Measurements from ENCODE around the gene SWI5. TPM values are rescaled to one million over a fixed set of nuclear protein-coding genes. Genes with fewer than 3 reads are reported as not detected.
A peak's percentile ranks its signal among the peaks of the same experiment; 100 is the strongest.

The SWI5 gene
- total and polyA plus RNA-seq, 9 of the 15 experiments (the other 6 are each of a cell fraction or from before 2014, with no cell fraction given), result 62.8 to 133 (median 95.9) TPM

DNA sequence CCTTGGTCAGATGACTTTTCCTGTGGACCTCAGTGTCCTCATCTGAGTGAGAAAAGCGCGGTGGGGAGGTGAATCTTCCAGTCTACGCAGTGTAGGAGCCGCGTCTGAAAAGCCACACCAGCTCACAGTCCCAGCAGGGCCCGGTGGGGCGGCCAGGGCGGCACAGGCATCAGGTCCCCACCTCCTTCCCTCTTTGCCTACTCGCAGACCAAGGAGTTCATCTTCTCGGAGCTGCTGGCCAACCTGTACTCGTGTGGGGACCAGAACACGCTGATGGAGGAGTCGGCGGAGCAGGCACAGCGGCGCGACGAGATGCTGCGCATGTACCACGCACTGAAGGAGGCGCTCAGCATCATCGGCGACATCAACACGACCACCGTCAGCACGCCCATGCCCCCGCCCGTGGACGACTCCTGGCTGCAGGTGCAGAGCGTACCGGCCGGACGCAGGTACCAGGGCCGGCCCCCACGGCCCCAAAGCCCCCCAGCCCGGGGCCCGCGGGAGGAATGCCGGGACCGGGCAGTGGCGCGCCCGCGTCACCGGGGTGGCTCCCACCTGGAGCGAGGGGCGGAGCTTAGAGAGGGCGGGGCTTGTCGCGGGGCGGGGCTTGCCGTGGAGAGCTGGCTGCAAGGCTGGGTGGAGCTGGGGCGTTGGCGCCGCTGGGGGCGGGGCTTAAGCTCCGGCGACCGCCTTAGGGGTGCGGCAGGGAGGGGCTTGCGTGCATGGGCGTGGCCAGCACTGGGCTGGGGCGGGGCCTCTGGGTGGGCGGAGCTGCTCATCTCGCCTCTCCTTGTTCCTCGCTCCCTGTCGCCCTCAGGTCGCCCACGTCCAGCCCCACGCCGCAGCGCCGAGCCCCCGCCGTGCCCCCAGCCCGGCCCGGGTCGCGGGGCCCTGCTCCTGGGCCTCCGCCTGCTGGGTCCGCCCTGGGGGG lies 25.9 kb upstream of the SWI5 start (continued):
- TF ChIP-seq, protein P1, sequence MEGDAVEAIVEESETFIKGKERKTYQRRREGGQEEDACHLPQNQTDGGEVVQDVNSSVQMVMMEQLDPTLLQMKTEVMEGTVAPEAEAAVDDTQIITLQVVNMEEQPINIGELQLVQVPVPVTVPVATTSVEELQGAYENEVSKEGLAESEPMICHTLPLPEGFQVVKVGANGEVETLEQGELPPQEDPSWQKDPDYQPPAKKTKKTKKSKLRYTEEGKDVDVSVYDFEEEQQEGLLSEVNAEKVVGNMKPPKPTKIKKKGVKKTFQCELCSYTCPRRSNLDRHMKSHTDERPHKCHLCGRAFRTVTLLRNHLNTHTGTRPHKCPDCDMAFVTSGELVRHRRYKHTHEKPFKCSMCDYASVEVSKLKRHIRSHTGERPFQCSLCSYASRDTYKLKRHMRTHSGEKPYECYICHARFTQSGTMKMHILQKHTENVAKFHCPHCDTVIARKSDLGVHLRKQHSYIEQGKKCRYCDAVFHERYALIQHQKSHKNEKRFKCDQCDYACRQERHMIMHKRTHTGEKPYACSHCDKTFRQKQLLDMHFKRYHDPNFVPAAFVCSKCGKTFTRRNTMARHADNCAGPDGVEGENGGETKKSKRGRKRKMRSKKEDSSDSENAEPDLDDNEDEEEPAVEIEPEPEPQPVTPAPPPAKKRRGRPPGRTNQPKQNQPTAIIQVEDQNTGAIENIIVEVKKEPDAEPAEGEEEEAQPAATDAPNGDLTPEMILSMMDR (IDR thresholded peaks at IDR 0.05 in 2 of 3, conservative IDR thresholded peaks at IDR 0.05 in 1 of 3; ENCODE audit: insufficient read depth in 2 of 3, low read depth in 1 of 3, low read length in 3 of 3), result no peak; a peak in 1 of 6 replicates
- TF ChIP-seq HNRNPH1 (optimal IDR thresholded peaks at IDR 0.05; ENCODE audit: low read depth, low read length), result no peak
- TF ChIP-seq, protein P2, sequence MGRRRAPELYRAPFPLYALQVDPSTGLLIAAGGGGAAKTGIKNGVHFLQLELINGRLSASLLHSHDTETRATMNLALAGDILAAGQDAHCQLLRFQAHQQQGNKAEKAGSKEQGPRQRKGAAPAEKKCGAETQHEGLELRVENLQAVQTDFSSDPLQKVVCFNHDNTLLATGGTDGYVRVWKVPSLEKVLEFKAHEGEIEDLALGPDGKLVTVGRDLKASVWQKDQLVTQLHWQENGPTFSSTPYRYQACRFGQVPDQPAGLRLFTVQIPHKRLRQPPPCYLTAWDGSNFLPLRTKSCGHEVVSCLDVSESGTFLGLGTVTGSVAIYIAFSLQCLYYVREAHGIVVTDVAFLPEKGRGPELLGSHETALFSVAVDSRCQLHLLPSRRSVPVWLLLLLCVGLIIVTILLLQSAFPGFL (CRISPR knock-in tag; IDR thresholded peaks at IDR 0.05), result no peak
- TF ChIP-seq, protein P3, sequence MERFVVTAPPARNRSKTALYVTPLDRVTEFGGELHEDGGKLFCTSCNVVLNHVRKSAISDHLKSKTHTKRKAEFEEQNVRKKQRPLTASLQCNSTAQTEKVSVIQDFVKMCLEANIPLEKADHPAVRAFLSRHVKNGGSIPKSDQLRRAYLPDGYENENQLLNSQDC (CRISPR knock-in tag; IDR thresholded peaks at IDR 0.05), result no peak
- no peak for TF ChIP-seq PRPF4 (IDR thresholded peaks at IDR 0.05; ENCODE audit: insufficient read depth, low read depth, low read length, poor library complexity, severe bottlenecking)
- no peak; the same call in none of the 2 replicates for TF ChIP-seq MTA1 (IDR thresholded peaks at IDR 0.05; ENCODE audit: borderline replicate concordance)
- TF ChIP-seq NR2C1 (IDR thresholded peaks at IDR 0.05), result no peak
- TF ChIP-seq NR2C1 (tag; IDR thresholded peaks at IDR 0.05), result no peak
- no peak for TF ChIP-seq HSF4 (CRISPR knock-in tag; IDR thresholded peaks at IDR 0.05; ENCODE audit: borderline replicate concordance)
- TF ChIP-seq PYGO2 (tag; IDR thresholded peaks at IDR 0.05), result no peak
- TF ChIP-seq CBFA2T3 (IDR thresholded peaks at IDR 0.05), result no peak
- no peak for TF ChIP-seq PHF20 (IDR thresholded peaks at IDR 0.05; ENCODE audit: partially characterized antibody)
- TF ChIP-seq, protein P4, sequence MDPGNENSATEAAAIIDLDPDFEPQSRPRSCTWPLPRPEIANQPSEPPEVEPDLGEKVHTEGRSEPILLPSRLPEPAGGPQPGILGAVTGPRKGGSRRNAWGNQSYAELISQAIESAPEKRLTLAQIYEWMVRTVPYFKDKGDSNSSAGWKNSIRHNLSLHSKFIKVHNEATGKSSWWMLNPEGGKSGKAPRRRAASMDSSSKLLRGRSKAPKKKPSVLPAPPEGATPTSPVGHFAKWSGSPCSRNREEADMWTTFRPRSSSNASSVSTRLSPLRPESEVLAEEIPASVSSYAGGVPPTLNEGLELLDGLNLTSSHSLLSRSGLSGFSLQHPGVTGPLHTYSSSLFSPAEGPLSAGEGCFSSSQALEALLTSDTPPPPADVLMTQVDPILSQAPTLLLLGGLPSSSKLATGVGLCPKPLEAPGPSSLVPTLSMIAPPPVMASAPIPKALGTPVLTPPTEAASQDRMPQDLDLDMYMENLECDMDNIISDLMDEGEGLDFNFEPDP (CRISPR knock-in tag; IDR thresholded peaks at IDR 0.05), result no peak
- TF ChIP-seq, protein P5, sequence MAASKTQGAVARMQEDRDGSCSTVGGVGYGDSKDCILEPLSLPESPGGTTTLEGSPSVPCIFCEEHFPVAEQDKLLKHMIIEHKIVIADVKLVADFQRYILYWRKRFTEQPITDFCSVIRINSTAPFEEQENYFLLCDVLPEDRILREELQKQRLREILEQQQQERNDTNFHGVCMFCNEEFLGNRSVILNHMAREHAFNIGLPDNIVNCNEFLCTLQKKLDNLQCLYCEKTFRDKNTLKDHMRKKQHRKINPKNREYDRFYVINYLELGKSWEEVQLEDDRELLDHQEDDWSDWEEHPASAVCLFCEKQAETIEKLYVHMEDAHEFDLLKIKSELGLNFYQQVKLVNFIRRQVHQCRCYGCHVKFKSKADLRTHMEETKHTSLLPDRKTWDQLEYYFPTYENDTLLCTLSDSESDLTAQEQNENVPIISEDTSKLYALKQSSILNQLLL (CRISPR knock-in tag; IDR thresholded peaks at IDR 0.05; ENCODE audit: borderline replicate concordance), result no peak
- TF ChIP-seq NFE2L1 (tag; IDR thresholded peaks at IDR 0.05; ENCODE audit: borderline replicate concordance, low read depth), result no peak
- TF ChIP-seq NONO (IDR thresholded peaks at IDR 0.05; ENCODE audit: low read depth in 2 of 2, low read length in 1 of 2), result no peak
- TF ChIP-seq, protein P6, sequence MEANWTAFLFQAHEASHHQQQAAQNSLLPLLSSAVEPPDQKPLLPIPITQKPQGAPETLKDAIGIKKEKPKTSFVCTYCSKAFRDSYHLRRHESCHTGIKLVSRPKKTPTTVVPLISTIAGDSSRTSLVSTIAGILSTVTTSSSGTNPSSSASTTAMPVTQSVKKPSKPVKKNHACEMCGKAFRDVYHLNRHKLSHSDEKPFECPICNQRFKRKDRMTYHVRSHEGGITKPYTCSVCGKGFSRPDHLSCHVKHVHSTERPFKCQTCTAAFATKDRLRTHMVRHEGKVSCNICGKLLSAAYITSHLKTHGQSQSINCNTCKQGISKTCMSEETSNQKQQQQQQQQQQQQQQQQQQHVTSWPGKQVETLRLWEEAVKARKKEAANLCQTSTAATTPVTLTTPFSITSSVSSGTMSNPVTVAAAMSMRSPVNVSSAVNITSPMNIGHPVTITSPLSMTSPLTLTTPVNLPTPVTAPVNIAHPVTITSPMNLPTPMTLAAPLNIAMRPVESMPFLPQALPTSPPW (CRISPR knock-in tag; IDR thresholded peaks at IDR 0.05), result no peak
- peak in 1 of 2 experiments; percentile 15; a peak in 1 of 4 replicates for TF ChIP-seq RAD21 (CRISPR knock-in tag; conservative IDR thresholded peaks at IDR 0.05 in 1 of 2, IDR thresholded peaks at IDR 0.05 in 1 of 2)
- TF ChIP-seq ZEB2 (IDR thresholded peaks at IDR 0.05), result no peak
